Measurements from ENCODE around the gene ASAP2. TPM values are rescaled to one million over a fixed set of nuclear protein-coding genes. Genes with fewer than 3 reads are reported as not detected.

The ASAP2 gene
- total RNA-seq, 2 experiments from 2014 or later = 0.16 TPM; not detected in 1

GRCh38 chr2:9256147-9256546 lies 49.5 kb downstream of the ASAP2 start:
- H3K4me1 Mint-ChIP-seq (ENCODE audit: low read depth) = no peaks in the 10 kb centered on the region
- Histone ChIP-seq H3K4me1 (ENCODE audit: insufficient read depth, low read length) (no peaks in the 10 kb centered on the region), H3K27me3 (ENCODE audit: control insufficient read depth in 1 of 2, insufficient read depth in 2 of 2, low read length in 2 of 2) (peaks cover 2 to 3% of the 10 kb centered on the region in 2 experiments), H3K9me3 (ENCODE audit: control insufficient read depth in 1 of 2, insufficient read depth in 1 of 2, low read length in 2 of 2) (no peaks in the 10 kb centered on the region), H3K4me3 (ENCODE audit: low read length) (no peak overlapping the region), H3K27ac (ENCODE audit: low read depth in 1 of 2, low read length in 2 of 2) (no peak overlapping the region), H3K36me3 (ENCODE audit: insufficient read depth, low read length) (no peaks in the 10 kb centered on the region)
- no peak for TF ChIP-seq CTCF (IDR thresholded peaks at IDR 0.05)
- ATAC-seq (ENCODE audit: poor library complexity) = no peak
- no peaks in the 10 kb centered on the region for H3K36me3 Mint-ChIP-seq (ENCODE audit: low read depth)
- ChIA-PET CTCF (no interaction called here), POLR2A (no interaction called here)
- intact Hi-C loops (cut with DNase I, micrococcal nuclease) = no loop called here
- H3K27ac Mint-ChIP-seq = no peak overlapping the region
- DNase-seq = no peak
- H3K4me3 Mint-ChIP-seq = no peak overlapping the region
- H3K27me3 Mint-ChIP-seq = no peaks in the 10 kb centered on the region
- H3K9me3 Mint-ChIP-seq = no peaks in the 10 kb centered on the region

- H3K4me1 Mint-ChIP-seq (ENCODE audit: low read depth) = no peaks in the 10 kb centered on the region
- H3K27me3 Mint-ChIP-seq = no peaks in the 10 kb centered on the region
- Histone ChIP-seq H3K4me3 (ENCODE audit: low read length) (no peak overlapping the region), H3K36me3 (ENCODE audit: insufficient read depth, low read length) (no peaks in the 10 kb centered on the region), H3K9me3 (ENCODE audit: control insufficient read depth in 1 of 2, insufficient read depth in 1 of 2, low read length in 2 of 2) (no peaks in the 10 kb centered on the region), H3K27ac (ENCODE audit: low read depth in 1 of 2, low read length in 2 of 2) (no peak overlapping the region), H3K4me1 (ENCODE audit: insufficient read depth, low read length) (no peaks in the 10 kb centered on the region), H3K27me3 (ENCODE audit: control insufficient read depth in 1 of 2, insufficient read depth in 2 of 2, low read length in 2 of 2) (peaks cover under 1 to 3% of the 10 kb centered on the region in 2 experiments)
- no peaks in the 10 kb centered on the region for H3K9me3 Mint-ChIP-seq
- ATAC-seq (ENCODE audit: poor library complexity) (no peak), DNase-seq (no peak)
- ChIA-PET POLR2A (no interaction called here), CTCF (no interaction called here)
- no peaks in the 10 kb centered on the region for H3K36me3 Mint-ChIP-seq (ENCODE audit: low read depth)
- no peak overlapping the region for H3K4me3 Mint-ChIP-seq
- TF ChIP-seq CTCF (IDR thresholded peaks at IDR 0.05) = no peak
- intact Hi-C loops (cut with DNase I, micrococcal nuclease) = no loop called here
- H3K27ac Mint-ChIP-seq = no peak overlapping the region
Measured at GRCh38 chr2:9256570-9257043, 50.0 kb downstream of the ASAP2 start.

GRCh38 chr2:9258501-9258900 lies 51.9 kb downstream of the ASAP2 start:
- H3K27me3 Mint-ChIP-seq = no peaks in the 10 kb centered on the region
- H3K36me3 ChIP-seq (ENCODE audit: insufficient read depth, low read length) = no peaks in the 10 kb centered on the region
- no peaks in the 10 kb centered on the region for H3K4me1 ChIP-seq (ENCODE audit: insufficient read depth, low read length)
- H3K9me3 ChIP-seq (ENCODE audit: control insufficient read depth in 1 of 2, insufficient read depth in 1 of 2, low read length in 2 of 2) = no peaks in the 10 kb centered on the region
- ATAC-seq (ENCODE audit: poor library complexity) (no peak), DNase-seq (no peak)
- H3K27ac Mint-ChIP-seq = no peak overlapping the region
- peaks cover 0 to 3% of the 10 kb centered on the region in 2 experiments for H3K27me3 ChIP-seq (ENCODE audit: control insufficient read depth in 1 of 2, insufficient read depth in 2 of 2, low read length in 2 of 2)
- no peak for TF ChIP-seq CTCF (IDR thresholded peaks at IDR 0.05)
- no peaks in the 10 kb centered on the region for H3K4me1 Mint-ChIP-seq (ENCODE audit: low read depth)
- no peak overlapping the region for H3K27ac ChIP-seq (ENCODE audit: low read depth in 1 of 2, low read length in 2 of 2)
- intact Hi-C loops (cut with DNase I, micrococcal nuclease) = no loop called here
- H3K4me3 Mint-ChIP-seq = no peak overlapping the region
- ChIA-PET CTCF (no interaction called here), POLR2A (no interaction called here)
- no peak overlapping the region for H3K4me3 ChIP-seq (ENCODE audit: low read length)
- H3K9me3 Mint-ChIP-seq = no peaks in the 10 kb centered on the region
- no peaks in the 10 kb centered on the region for H3K36me3 Mint-ChIP-seq (ENCODE audit: low read depth)
